K562 (cell line): Measurements from ENCODE around the gene UVRAG. TPM values are rescaled to one million over a fixed set of nuclear protein-coding genes. Genes with fewer than 3 reads are reported as not detected.

Source experiments
- ATAC-seq: fragments of 200-7000 bp; cut with Tn5 transposase; 3 replicates; pipeline ENCODE4 v1.9.1; 2020; ENCODE audit warnings: moderate library complexity
- BruUV-seq: library from RNA; stranded (reverse); fragments of 400-500 nt; replicated peaks from 2 replicates; lab custom pipeline; 2021; lab: Mats Ljungman, UMichigan
- CTCF ChIA-PET: fragments of 300-600 bp; formaldehyde crosslinking; extraction: SDS; loops from one replicate; lab custom pipeline; 2021; ENCODE audit warnings: low intra/inter-chr PET ratio; lab: Yijun Ruan, JAX
- POLR2A ChIA-PET: fragments of 300-600, 350-650 bp; sonication (Branson Sonifier 250); formaldehyde crosslinking; extraction: SDS; loops from one replicate; lab custom pipeline; 2021; ENCODE audit warnings: antibody characterized with exemption, inconsistent platforms; lab: Yijun Ruan, JAX
- DNase-seq, 4 experiments: peaks; one replicate each; pipeline versions ENCODE4 v3.0.0 to v3.0.0-alpha.2; 2011 to 2018; ENCODE audit warnings: low spot score in 3 of 4, mixed read lengths in 3 of 4; ENCODE audit errors: extremely low read depth in 1 of 4
- FAIRE-seq: peaks from 2 replicates; lab custom pipeline; 2011; peaks lifted over from hg19 to GRCh38; lab: Jason Lieb, UNC
- H2AFZ ChIP-seq: 2 replicates; pipeline ENCODE4 v1.6.0; 2011; ENCODE audit warnings: low read depth, low read length, control low read depth, inconsistent platforms
- H3K27ac ChIP-seq: fragments of 200-600 bp; 3 replicates; pipeline ENCODE4 v1.8.0; 2011; ENCODE audit warnings: low read depth, mild to moderate bottlenecking, control low read depth, inconsistent platforms, low read length, moderate library complexity, mixed read lengths; ENCODE audit errors: extremely low read depth
- H3K27me3 ChIP-seq, 2 experiments: fragments of 300-600 bp in 1 of 2; 2 replicates in 1 of 2; 3 replicates in 1 of 2; pipeline versions ENCODE4 v1.6.0 to v1.8.0; 2011; ENCODE audit warnings: inconsistent platforms in 2 of 2, low read length in 2 of 2, mild to moderate bottlenecking in 1 of 2, mixed read lengths in 1 of 2, moderate library complexity in 1 of 2; ENCODE audit not compliant: control insufficient read depth in 2 of 2, insufficient read depth in 2 of 2
- H3K36me3 ChIP-seq: fragments of 300-600 bp; 3 replicates; pipeline ENCODE4 v1.8.0; 2011; ENCODE audit warnings: mild to moderate bottlenecking, low read length, inconsistent platforms; ENCODE audit not compliant: control insufficient read depth, insufficient read depth
- H3K4me1 ChIP-seq, 2 experiments: fragments of 200-600 bp in 1 of 2; replicated peaks in 1 of 2; 2 replicates in 1 of 2; 3 replicates in 1 of 2; pipeline versions ENCODE4 v1.5.1 to v1.8.0; 2011; ENCODE audit warnings: inconsistent platforms in 2 of 2, low read length in 2 of 2, mild to moderate bottlenecking in 1 of 2, mixed read lengths in 1 of 2, moderate library complexity in 1 of 2; ENCODE audit not compliant: control insufficient read depth in 2 of 2, insufficient read depth in 2 of 2
- H3K4me2 ChIP-seq: 2 replicates; pipeline ENCODE4 v1.6.1; 2011; ENCODE audit warnings: low read length, control low read depth, inconsistent platforms, mixed read lengths; ENCODE audit not compliant: insufficient read depth
- H3K4me3 ChIP-seq: fragments of 200-600 bp; sonication (generic), shearing (Covaris generic); 2 replicates; pipeline ENCODE4 v1.5.1; 2016; ENCODE audit warnings: control low read depth, inconsistent platforms
- H3K79me2 ChIP-seq: fragments of 200-600 bp; 3 replicates; pipeline ENCODE4 v1.8.0; 2011; ENCODE audit warnings: low read length, inconsistent platforms; ENCODE audit not compliant: control insufficient read depth, insufficient read depth
- H3K9ac ChIP-seq, 2 experiments: 2 replicates each; pipeline versions ENCODE4 v1.6.0 to v1.6.1; 2011; ENCODE audit warnings: low read depth in 2 of 2, low read length in 2 of 2, control low read depth in 1 of 2, inconsistent platforms in 1 of 2, mild to moderate bottlenecking in 1 of 2, mixed read lengths in 1 of 2; ENCODE audit not compliant: insufficient read depth in 1 of 2
- H3K9me1 ChIP-seq: one replicate; pipeline ENCODE4 v1.6.0; 2011; ENCODE audit warnings: inconsistent platforms, mild to moderate bottlenecking, low read length, moderate library complexity; ENCODE audit not compliant: control insufficient read depth, insufficient read depth
- H3K9me3 ChIP-seq: replicated peaks from 2 replicates; pipeline ENCODE4 v1.5.1; 2011; ENCODE audit warnings: low read depth, low read length, inconsistent platforms; ENCODE audit not compliant: control insufficient read depth, insufficient read depth
- H4K20me1 ChIP-seq: replicated peaks from 2 replicates; pipeline ENCODE4 v1.6.1; 2011; ENCODE audit warnings: low read length, inconsistent platforms, mixed read lengths; ENCODE audit not compliant: control insufficient read depth, insufficient read depth
- BDP1 ChIP-seq: IDR thresholded peaks from 3 replicates; pipeline ENCODE4 v1.6.1; 2011; ENCODE audit not compliant: insufficient read length, insufficient read depth
- E2F4 ChIP-seq: sonication (generic); formaldehyde crosslinking; IDR thresholded peaks from 2 replicates; pipeline ENCODE4 v1.8.0; 2022; ENCODE audit warnings: mild to moderate bottlenecking, low read depth, missing genetic modification reagents
- ESRRB ChIP-seq: fragments of 250-450 bp; sonication (Bioruptor Pico); IDR thresholded peaks from 2 replicates; pipeline ENCODE4 v1.5.0; 2020; ENCODE audit warnings: mild to moderate bottlenecking, moderate library complexity, borderline replicate concordance
- ETV1 ChIP-seq: fragments of 450-650 bp; conservative IDR thresholded peaks from 2 replicates; pipeline ENCODE4 v1.6.1; 2016; ENCODE audit warnings: missing genetic modification characterization, control low read depth, low read depth, missing compliant biosample characterization
- GTF3C2 ChIP-seq: IDR thresholded peaks from 3 replicates; pipeline ENCODE4 v1.6.1; 2011; ENCODE audit warnings: borderline replicate concordance, mild to moderate bottlenecking, moderate library complexity; ENCODE audit not compliant: insufficient read length; ENCODE audit errors: extremely low read depth
- HLTF ChIP-seq: fragments of 450-650 bp; IDR thresholded peaks from 2 replicates; pipeline ENCODE4 v1.6.1; 2016
- L3MBTL2 ChIP-seq: fragments of 450-650 bp; IDR thresholded peaks from 2 replicates; pipeline ENCODE4 v1.6.1; 2016; ENCODE audit warnings: mild to moderate bottlenecking, moderate library complexity
- SREBF1 ChIP-seq: fragments of 150-350 bp; IDR thresholded peaks from 2 replicates; pipeline ENCODE4 v1.6.1; 2014; ENCODE audit warnings: antibody characterized with exemption, low read depth, low read length, borderline replicate concordance
- ZFP1 ChIP-seq: fragments of 450-650 bp; formaldehyde crosslinking; IDR thresholded peaks from 2 replicates; pipeline ENCODE4 v1.4.0; 2020; ENCODE audit warnings: mild to moderate bottlenecking, mixed read lengths
- ZNF354B ChIP-seq: fragments of 250-450 bp; sonication (Bioruptor Pico); IDR thresholded peaks from 2 replicates; pipeline ENCODE4 v1.4.0; 2020
- ZNF609 ChIP-seq: sonication (generic); formaldehyde crosslinking; IDR thresholded peaks from 2 replicates; pipeline ENCODE4 v1.8.1; 2023; ENCODE audit warnings: missing genetic modification reagents, mild to moderate bottlenecking, borderline replicate concordance
- ZNF696 ChIP-seq: fragments of 250-450 bp; sonication (Bioruptor Pico); conservative IDR thresholded peaks from 2 replicates; pipeline ENCODE4 v1.4.0; 2020; ENCODE audit warnings: mild to moderate bottlenecking, moderate library complexity
- ZNF707 ChIP-seq: fragments of 250-450 bp; sonication (Bioruptor Pico); conservative IDR thresholded peaks from 2 replicates; pipeline ENCODE4 v1.8.0; 2022; ENCODE audit warnings: inconsistent platforms, mild to moderate bottlenecking, moderate library complexity
- WGBS: fragments of 100-300 bp; shearing (Covaris generic); methylation state at CpG from one replicate; pipeline ENCODE4 v1.1.6; 2016; ENCODE audit warnings: low coverage, mixed read lengths; ENCODE audit not compliant: insufficient coverage; ENCODE audit errors: missing lambda C conversion rate; 5-methylcytosine and 5-hydroxymethylcytosine counted together
- in situ Hi-C: fragments of 300-500 bp; cut with MboI; formaldehyde crosslinking; loops from 4 replicates; pipeline ENCODE4 v1.15.0; 2018; ENCODE audit warnings: inconsistent platforms, mixed read lengths
- intact Hi-C: fragments of 100-400 bp; cut with micrococcal nuclease; formaldehyde crosslinking; loops from 2 replicates; pipeline ENCODE4 v1.14.2; 2022
- polyA plus RNA-seq, 8 experiments: library from polyadenylated mRNA; depleted of rRNA in 4 of 8; stranded (reverse) in 5 of 8; unstranded in 3 of 8; fragments of >200 nt; fragmentation: Nextera tagmentation in 2 of 8; fragmentation: Illumina TruSeq in 1 of 8; extraction: Ambion mirVana in 2 of 8; extraction: Trizol in 1 of 8; gene quantifications; 2 replicates each; pipeline versions ENCODE4 v1.2.1 to v1.2.3, GENCODE V29; 2011 to 2014; ENCODE audit warnings: inconsistent platforms in 1 of 8, missing spikeins in 1 of 8
- total RNA-seq, 7 experiments: library from RNA; depleted of rRNA in 6 of 7; stranded (reverse); fragments of >200 nt in 6 of 7; fragmentation: Illumina TruSeq in 2 of 7; extraction: Trizol in 2 of 7; gene quantifications; 2 replicates each; pipeline versions ENCODE4 v1.2.1 to v1.2.3, GENCODE V29; 2011 to 2021; ENCODE audit warnings: low replicate concordance in 1 of 7

Gene UVRAG
- total and polyA plus RNA-seq, 9 of the 15 experiments (the other 6 are each of a cell fraction or from before 2014, with no cell fraction given): 3.1 to 17.8 (median 12.4) TPM

GRCh38 chr11:76123248-76123647 lies 308.2 kb downstream of the UVRAG start:
- H2AFZ ChIP-seq: no peak overlapping the region
- FAIRE-seq: no peak
- 72% methylated on average over 4 of the region's 4 CpGs for WGBS
- TF ChIP-seq E2F4 (CRISPR knock-in tag) (no peak), GTF3C2 (no peak), HLTF (no peak), ETV1 (tag) (no peak), BDP1 (no peak), ESRRB (CRISPR knock-in tag) (no peak), ZNF707 (CRISPR knock-in tag) (no peak), ZNF696 (CRISPR knock-in tag) (no peak), ZNF609 (CRISPR knock-in tag) (no peak), ZNF354B (CRISPR knock-in tag) (no peak), SREBF1 (no peak), L3MBTL2 (no peak), ZFP1 (CRISPR knock-in tag) (no peak)

More at GRCh38 chr11:76123248-76123647, 308.2 kb downstream of the UVRAG start:
- BruUV-seq: no TSS peak
- Histone ChIP-seq H3K9me1 (no peaks in the 10 kb centered on the region), H3K27me3 (no peaks in the 10 kb centered on the region), H4K20me1 (no peaks in the 10 kb centered on the region), H3K4me3 (no peak overlapping the region), H3K4me2 (no peak overlapping the region), H3K36me3 (peaks cover 3% of the 10 kb centered on the region; the same call in 1 of the 3 replicates), H3K79me2 (no peaks in the 10 kb centered on the region), H3K9me3 (no peaks in the 10 kb centered on the region), H3K9ac (no peak overlapping the region), H3K27ac (no peak overlapping the region), H3K4me1 (no peaks in the 10 kb centered on the region; a peak in 1 of 5 replicates)
- POLR2A ChIA-PET: no interaction called here
- intact Hi-C loops (no loop called here), in situ Hi-C loops (no loop called here)
- CTCF ChIA-PET: no interaction called here
- DNase-seq (no peak), ATAC-seq (no peak)
